Activated T-helper 17 cell treated with anti-CD3 and anti-CD28 coated beads, Interleukin-2, amount 50 U/mL, for 72 hours (primary cell): ENCODE results near the gene KRT80. TPM values are rescaled to one million over a fixed set of nuclear protein-coding genes. Genes with fewer than 3 reads are reported as not detected.

Experiments used
- ATAC-seq: fragments of 150-1000 bp; cut with Tn5 transposase; replicated peaks from 2 replicates; pipeline ENCODE4 v1.10.0; 2021; ENCODE audit warnings: mild to moderate bottlenecking, moderate library complexity
- H3K27ac Mint-ChIP-seq: one replicate; pipeline ENCODE4 v1.8.0; 2022; ENCODE audit warnings: mixed read lengths
- H3K27me3 Mint-ChIP-seq: one replicate; pipeline ENCODE4 v1.8.0; 2022; ENCODE audit warnings: mixed read lengths
- H3K36me3 Mint-ChIP-seq: one replicate; pipeline ENCODE4 v1.8.0; 2022; ENCODE audit warnings: low read depth, mild to moderate bottlenecking, mixed read lengths
- H3K4me1 Mint-ChIP-seq: one replicate; pipeline ENCODE4 v1.8.0; 2022; ENCODE audit warnings: mixed read lengths
- H3K4me3 Mint-ChIP-seq: one replicate; pipeline ENCODE4 v1.8.0; 2022; ENCODE audit warnings: mild to moderate bottlenecking, mixed read lengths
- H3K9me3 Mint-ChIP-seq: one replicate; pipeline ENCODE4 v1.8.0; 2022; ENCODE audit warnings: mixed read lengths
- total RNA-seq, 2 donors: library from RNA; stranded (reverse); gene quantifications; one replicate each; pipeline ENCODE4 v1.2.3, GENCODE V29; 2022

KRT80 gene
- total RNA-seq, 2 donors from 2014 or later = not detected

DNA sequence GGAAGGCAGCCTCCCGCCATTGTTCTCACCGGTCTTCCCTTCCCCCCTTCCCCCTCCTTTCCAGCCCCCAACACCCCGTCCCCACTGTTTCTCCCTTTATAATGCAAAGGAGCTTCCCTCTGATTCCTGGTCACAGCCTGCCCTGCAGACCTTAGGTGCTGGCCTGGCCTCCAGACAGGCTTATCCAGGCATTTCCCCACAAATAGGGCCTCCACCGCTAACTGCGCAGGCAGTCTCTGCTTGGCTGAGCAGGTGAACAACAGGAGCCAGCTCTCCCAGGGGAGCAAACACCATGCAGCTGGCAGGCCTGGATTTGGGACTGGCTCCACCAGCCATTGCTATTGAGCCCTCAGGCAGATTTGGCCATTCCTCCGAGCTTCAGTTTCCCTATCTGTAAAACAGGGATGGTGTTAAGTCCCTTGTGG lies 66.3 kb downstream of the KRT80 start:
- no peaks in the 10 kb centered on the region for H3K9me3 Mint-ChIP-seq
- H3K36me3 Mint-ChIP-seq = no peaks in the 10 kb centered on the region
- H3K27ac Mint-ChIP-seq = no peak overlapping the region
- no peaks in the 10 kb centered on the region for H3K4me1 Mint-ChIP-seq
- H3K4me3 Mint-ChIP-seq = no peak overlapping the region
- no peak for ATAC-seq
- peaks cover 23% of the 10 kb centered on the region for H3K27me3 Mint-ChIP-seq

DNA sequence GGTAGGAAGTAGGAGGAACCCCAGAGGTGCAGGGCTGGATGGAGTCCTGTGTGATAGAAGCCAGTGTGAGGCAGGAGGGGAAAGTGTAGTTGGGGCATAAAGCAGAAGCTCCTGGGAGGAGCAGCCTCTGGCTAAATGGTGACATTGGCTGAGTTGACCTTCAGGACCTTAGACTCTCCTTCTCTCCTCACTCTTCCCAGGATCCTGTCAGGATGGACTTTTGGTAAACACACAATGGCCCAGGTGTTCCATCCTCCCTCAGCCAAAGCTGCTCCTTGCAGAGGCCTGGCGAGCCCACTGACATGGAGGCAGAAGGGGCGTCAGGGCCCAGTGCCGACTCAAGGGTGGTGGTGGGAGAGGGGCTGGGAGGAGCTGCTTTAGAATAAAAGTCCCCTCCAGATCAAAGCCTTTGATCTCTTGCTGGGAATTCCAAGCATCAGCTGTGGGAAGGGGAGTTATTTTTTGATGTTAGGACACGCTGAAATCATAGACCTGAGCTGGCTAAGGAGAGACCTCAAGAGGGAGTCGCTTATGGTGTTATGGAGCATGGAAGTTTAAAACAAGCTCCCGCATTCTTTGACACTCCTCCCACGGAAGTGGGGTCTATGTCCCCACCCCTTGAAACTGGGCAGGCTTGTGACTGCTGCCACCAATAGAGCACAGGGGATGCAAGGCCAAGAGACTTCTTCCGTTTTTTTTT lies 68.2 kb downstream of the KRT80 start:
- Mint-ChIP-seq H3K27ac (no peak overlapping the region), H3K9me3 (no peaks in the 10 kb centered on the region), H3K27me3 (peaks cover 23% of the 10 kb centered on the region), H3K4me1 (peaks cover 7% of the 10 kb centered on the region), H3K4me3 (no peak overlapping the region), H3K36me3 (no peaks in the 10 kb centered on the region)
- no peak for ATAC-seq

DNA sequence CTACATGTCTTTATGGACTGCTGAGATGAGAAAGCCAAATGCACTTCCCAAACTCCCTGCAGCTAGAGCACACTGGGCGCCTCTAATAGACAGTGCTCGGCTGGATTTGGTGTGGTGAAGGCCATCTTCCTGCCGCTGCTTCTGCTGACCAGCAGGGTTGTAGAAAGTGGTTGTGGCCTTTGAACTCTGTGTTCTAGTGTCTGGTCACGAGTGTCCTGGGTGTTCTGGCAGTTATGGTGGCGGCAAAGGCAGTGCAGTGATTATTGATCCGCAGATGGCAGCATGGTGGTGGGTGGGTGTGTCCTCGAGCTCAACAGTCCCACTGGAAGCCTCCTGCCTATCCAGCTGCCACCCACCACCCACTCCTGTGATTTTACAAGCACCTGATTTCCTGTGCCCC lies 68.9 kb downstream of the KRT80 start:
- Mint-ChIP-seq H3K27ac (no peak overlapping the region), H3K4me1 (peaks cover 10% of the 10 kb centered on the region), H3K27me3 (peaks cover 20% of the 10 kb centered on the region), H3K36me3 (no peaks in the 10 kb centered on the region), H3K9me3 (no peaks in the 10 kb centered on the region), H3K4me3 (no peak overlapping the region)
- ATAC-seq = no peak

DNA sequence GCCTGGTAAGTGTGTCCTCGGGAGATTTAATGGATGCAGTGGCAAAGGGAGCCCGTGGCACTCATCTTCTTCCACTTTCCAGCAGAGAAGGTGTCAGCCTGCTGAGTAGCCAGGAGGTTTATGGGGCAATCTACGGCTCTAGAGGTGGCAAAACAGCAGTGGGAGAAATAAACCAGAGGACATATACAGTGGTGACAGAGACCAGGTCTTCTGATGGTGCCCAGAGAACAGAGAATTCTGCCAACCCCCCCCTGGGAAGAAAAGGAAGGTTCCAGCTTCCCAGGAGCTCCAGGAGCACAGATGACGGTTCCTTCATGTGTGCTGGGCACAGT lies 69.3 kb downstream of the KRT80 start:
- H3K4me1 Mint-ChIP-seq = peaks cover 10% of the 10 kb centered on the region
- no peaks in the 10 kb centered on the region for H3K36me3 Mint-ChIP-seq
- ATAC-seq = no peak

DNA sequence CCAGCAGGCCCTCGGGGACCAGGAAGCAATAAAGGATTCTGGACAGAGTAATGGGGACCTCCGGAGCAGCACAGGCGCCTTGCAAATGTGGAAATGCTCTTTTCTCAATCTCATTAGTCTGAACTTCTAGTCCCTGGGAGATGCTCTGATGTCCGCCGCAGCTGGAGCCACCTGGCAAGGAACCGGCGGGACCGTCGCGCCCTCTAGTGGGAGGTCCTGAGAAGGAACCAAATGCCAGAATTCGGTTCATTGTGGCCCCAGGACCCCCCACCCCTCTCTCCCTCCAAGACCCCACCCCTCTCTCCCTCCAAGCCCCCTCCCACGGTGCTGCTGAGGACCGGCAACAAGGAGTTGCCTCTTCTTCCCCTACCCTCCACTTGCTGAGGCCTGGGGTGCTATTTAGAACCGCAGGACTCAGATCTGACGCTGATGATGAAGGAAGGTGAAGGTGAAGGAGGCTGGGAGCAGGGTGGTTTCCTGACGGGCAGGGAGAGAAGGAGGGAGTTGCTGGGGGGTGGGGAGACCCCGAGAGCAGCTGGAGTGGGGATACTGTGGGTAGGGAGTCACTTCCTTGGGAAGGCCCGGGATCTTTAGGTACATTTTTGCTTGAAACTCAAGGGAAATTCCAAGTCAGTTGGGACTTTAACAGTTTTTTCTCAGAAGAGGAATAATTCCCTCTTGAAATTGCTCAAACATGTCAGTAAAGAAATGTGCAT lies 69.8 kb downstream of the KRT80 start:
- H3K9me3 Mint-ChIP-seq = no peaks in the 10 kb centered on the region
- peaks cover 11% of the 10 kb centered on the region for H3K4me1 Mint-ChIP-seq

More for the DNA sequence above, 69.3 kb downstream of the KRT80 start:
- Mint-ChIP-seq H3K27me3 (peaks cover 18% of the 10 kb centered on the region), H3K4me3 (no peak overlapping the region), H3K9me3 (no peaks in the 10 kb centered on the region), H3K27ac (no peak overlapping the region)

DNA sequence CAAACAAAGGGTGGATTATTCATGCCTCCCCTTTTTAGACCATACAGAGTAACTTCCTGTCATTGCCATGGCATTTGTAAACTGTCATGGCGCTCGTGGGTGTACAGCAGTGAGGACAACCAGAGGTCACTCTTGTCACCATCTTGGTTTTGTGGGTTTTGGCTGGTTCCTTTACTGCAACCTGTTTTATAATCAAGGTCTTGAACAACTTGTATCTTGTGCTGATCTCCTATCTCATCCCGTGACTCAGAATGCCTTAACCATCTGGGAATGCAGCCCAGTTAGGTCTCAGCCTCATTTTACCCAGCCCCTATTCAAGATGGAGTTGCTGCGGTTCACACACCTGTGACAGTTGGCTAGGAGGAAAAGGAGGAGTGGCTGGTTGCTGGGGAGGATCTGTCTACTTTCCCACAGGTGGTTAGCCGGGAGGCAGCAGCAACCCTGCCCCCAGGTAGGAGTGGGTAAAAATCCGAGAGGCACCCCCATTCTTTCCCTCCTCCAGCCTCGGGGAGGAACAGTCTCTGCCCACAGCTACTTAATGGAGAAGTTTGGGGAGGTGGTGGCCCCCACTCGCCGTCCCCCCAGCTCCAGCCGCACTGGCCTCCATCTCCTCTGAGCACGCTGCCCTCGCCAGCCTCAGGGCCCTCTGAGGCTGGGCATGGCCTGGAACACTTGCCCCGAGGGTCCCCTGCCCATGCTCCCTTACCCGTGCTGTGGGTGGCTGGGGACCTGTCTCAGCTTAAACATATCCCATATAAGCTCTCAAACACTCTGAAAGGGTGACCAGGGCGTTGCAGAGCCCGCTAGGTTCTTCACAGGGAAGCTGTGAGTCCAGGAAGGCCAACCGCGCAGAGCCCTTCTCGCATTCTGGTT lies 70.6 kb downstream of the KRT80 start:
- Mint-ChIP-seq H3K27me3 (peaks cover 10% of the 10 kb centered on the region), H3K4me3 (no peak overlapping the region), H3K27ac (no peak overlapping the region), H3K4me1 (peaks cover 18% of the 10 kb centered on the region), H3K9me3 (no peaks in the 10 kb centered on the region), H3K36me3 (no peaks in the 10 kb centered on the region)
- no peak for ATAC-seq

More for the DNA sequence above, 69.8 kb downstream of the KRT80 start:
- Mint-ChIP-seq H3K4me3 (no peak overlapping the region), H3K27ac (no peak overlapping the region), H3K27me3 (peaks cover 13% of the 10 kb centered on the region), H3K36me3 (no peaks in the 10 kb centered on the region)
- ATAC-seq = no peak

DNA sequence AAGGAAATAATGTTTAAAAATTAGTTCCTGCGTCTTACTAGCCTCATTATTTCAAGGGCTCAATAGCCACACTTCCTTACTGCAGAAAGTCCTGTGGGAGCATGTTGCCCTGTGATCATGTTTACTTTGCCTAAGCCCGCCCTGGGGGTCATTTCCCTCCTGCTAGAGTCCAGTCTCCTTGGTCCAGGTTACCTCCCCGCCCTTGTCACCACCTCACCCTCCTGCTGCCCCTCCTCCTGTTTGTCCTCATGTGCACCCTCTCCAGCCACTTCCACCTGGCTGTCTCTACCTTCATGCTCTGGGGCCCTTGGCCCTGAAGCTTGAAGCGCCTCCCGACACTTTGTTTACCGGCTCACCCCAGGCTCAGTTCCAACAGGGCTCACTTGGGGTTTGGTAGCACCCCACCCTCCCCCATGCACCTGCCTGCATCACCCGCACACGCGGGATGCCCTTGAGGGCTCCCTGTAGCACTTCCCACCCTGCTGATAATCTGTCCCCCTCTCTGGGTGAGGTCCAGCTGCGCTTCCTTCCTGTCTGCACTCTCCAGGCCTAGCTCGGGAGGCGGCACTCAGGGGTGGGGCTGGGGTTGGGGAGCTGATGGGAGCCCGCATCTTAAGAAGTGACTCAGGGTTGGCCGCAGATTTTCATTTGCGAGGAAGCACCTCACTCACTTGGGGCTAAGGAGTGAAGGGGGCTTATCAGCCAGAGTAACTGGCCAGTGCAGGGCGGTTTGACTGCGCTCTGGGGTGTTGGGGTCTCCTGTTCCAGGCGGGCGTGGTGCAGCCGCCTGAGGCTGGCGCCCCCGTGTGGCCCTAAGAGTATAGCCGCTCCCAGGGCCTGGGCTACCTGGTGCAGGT lies 72.2 kb downstream of the KRT80 start:
- ATAC-seq = peak; percentile 60
- Mint-ChIP-seq H3K36me3 (no peaks in the 10 kb centered on the region), H3K27ac (no peak overlapping the region), H3K9me3 (no peaks in the 10 kb centered on the region), H3K4me1 (peaks cover 18% of the 10 kb centered on the region), H3K27me3 (peaks cover 5% of the 10 kb centered on the region), H3K4me3 (no peak overlapping the region)

Other genes with a start within 250 kb of the KRT80 start
- 1 to 10 TPM; 6.8 TPM for gene ACVR1B, start 240.3 kb downstream of the KRT80 start, total RNA-seq
- gene TAMALIN, start 185.1 kb downstream of the KRT80 start, total RNA-seq = 10 to 100 TPM in 1 of 2 donors, 1 to 10 TPM in 1; 3.5 to 26.3 TPM
- gene NR4A1, start 140.6 kb downstream of the KRT80 start, total RNA-seq = 10 to 100 TPM in 1 of 2 donors, 1 to 10 TPM in 1; 9.9 to 47.6 TPM
- gene ATG101, start 122.0 kb downstream of the KRT80 start, total RNA-seq = 10 to 100 TPM; 27.6 to 31.1 TPM
- gene SMIM41, start 112.3 kb downstream of the KRT80 start, total RNA-seq = not detected
- 10 to 100 TPM in 1 of 2 donors, 1 to 10 TPM in 1; 7.6 to 12.5 TPM for gene KRT7, start 41.2 kb upstream of the KRT80 start, total RNA-seq
- gene KRT86, start 82.6 kb upstream of the KRT80 start, total RNA-seq = 1 to 10 TPM in 1 of 2 donors, under 1 TPM in 1; 0.56 to 2.1 TPM
- gene KRT81, start 99.5 kb upstream of the KRT80 start, total RNA-seq = not detected
- gene KRT83, start 129.4 kb upstream of the KRT80 start, total RNA-seq = not detected
- gene KRT85, start 175.5 kb upstream of the KRT80 start, total RNA-seq = not detected
- not detected for gene KRT84, start 193.6 kb upstream of the KRT80 start, total RNA-seq
- not detected for gene KRT82, start 214.3 kb upstream of the KRT80 start, total RNA-seq
- gene KRT75, start 242.4 kb upstream of the KRT80 start, total RNA-seq = not detected